Measurements from ENCODE around the gene GPATCH1. TPM values are rescaled to one million over a fixed set of nuclear protein-coding genes. Genes with fewer than 3 reads are reported as not detected.

Gene GPATCH1
- total RNA-seq, 1 donor from 2014 or later = 9.6 TPM

- no peak for TF ChIP-seq POLR2AphosphoS5 (IDR thresholded peaks at IDR 0.05; ENCODE audit: insufficient read depth in 1 of 2, low read depth in 1 of 2)
- no peak for TF ChIP-seq POLR2A (IDR thresholded peaks at IDR 0.05)
- no peak for TF ChIP-seq CTCF (IDR thresholded peaks at IDR 0.05)
- no peak for DNase-seq (ENCODE audit: extremely low spot score in 2 of 2)
- no peak overlapping the region for H3K4me3 ChIP-seq
- intact Hi-C loops (cut with DNase I) = no loop called here
- H3K4me1 ChIP-seq = peaks cover 11% of the 10 kb centered on the region
- no peaks in the 10 kb centered on the region for H3K9me3 ChIP-seq
- no peaks in the 10 kb centered on the region for H3K27me3 ChIP-seq
- H3K36me3 ChIP-seq = no peaks in the 10 kb centered on the region
- no peak overlapping the region for H3K27ac ChIP-seq
These were observed 90.3 kb downstream of the GPATCH1 start for GRCh38 chr19:33171222-33171795.

GRCh38 chr19:33171916-33172359 lies 91.0 kb downstream of the GPATCH1 start:
- intact Hi-C loops (cut with DNase I) = no loop called here
- TF ChIP-seq CTCF (IDR thresholded peaks at IDR 0.05) (no peak), POLR2AphosphoS5 (IDR thresholded peaks at IDR 0.05; ENCODE audit: insufficient read depth in 1 of 2, low read depth in 1 of 2) (no peak), POLR2A (IDR thresholded peaks at IDR 0.05) (no peak)
- H3K9me3 ChIP-seq = no peaks in the 10 kb centered on the region
- no peaks in the 10 kb centered on the region for H3K27me3 ChIP-seq
- no peak overlapping the region for H3K4me3 ChIP-seq
- H3K27ac ChIP-seq = no peak overlapping the region
- no peak for DNase-seq (ENCODE audit: extremely low spot score in 2 of 2)
- H3K4me1 ChIP-seq = peaks cover 11% of the 10 kb centered on the region
- no peaks in the 10 kb centered on the region for H3K36me3 ChIP-seq

- Histone ChIP-seq H3K9me3 (no peaks in the 10 kb centered on the region), H3K4me1 (peaks cover 26% of the 10 kb centered on the region), H3K4me3 (no peak overlapping the region), H3K27ac (no peak overlapping the region), H3K27me3 (no peaks in the 10 kb centered on the region), H3K36me3 (no peaks in the 10 kb centered on the region)
- intact Hi-C loops (cut with DNase I) = no loop called here
- no peak for TF ChIP-seq POLR2AphosphoS5 (IDR thresholded peaks at IDR 0.05; ENCODE audit: insufficient read depth in 1 of 2, low read depth in 1 of 2)
- no peak for TF ChIP-seq CTCF (IDR thresholded peaks at IDR 0.05)
- TF ChIP-seq POLR2A (IDR thresholded peaks at IDR 0.05) = no peak
- no peak for DNase-seq (ENCODE audit: extremely low spot score in 2 of 2)
These were observed 93.2 kb downstream of the GPATCH1 start for GRCh38 chr19:33174186-33174585.

GRCh38 chr19:33175156-33175782 lies 94.3 kb downstream of the GPATCH1 start:
- no peak for TF ChIP-seq POLR2A (IDR thresholded peaks at IDR 0.05)
- TF ChIP-seq CTCF (IDR thresholded peaks at IDR 0.05) = no peak
- TF ChIP-seq POLR2AphosphoS5 (IDR thresholded peaks at IDR 0.05; ENCODE audit: insufficient read depth in 1 of 2, low read depth in 1 of 2) = no peak
- Histone ChIP-seq H3K36me3 (no peaks in the 10 kb centered on the region), H3K27me3 (no peaks in the 10 kb centered on the region), H3K4me3 (no peak overlapping the region), H3K9me3 (no peaks in the 10 kb centered on the region), H3K4me1 (peaks cover 26% of the 10 kb centered on the region), H3K27ac (peak overlapping the region; percentile 93)
- intact Hi-C loops (cut with DNase I) = no loop called here
- no peak for DNase-seq (ENCODE audit: extremely low spot score in 2 of 2)
